Pulmonary artery endothelial cell (primary cell): ENCODE results near the gene PHF24. TPM values are rescaled to one million over a fixed set of nuclear protein-coding genes. Genes with fewer than 3 reads are reported as not detected.
A peak's percentile ranks its signal among the peaks of the same experiment; 100 is the strongest.

Experiments used
- DNase-seq: peaks from one replicate; pipeline ENCODE4 v3.0.0-alpha.2; 2011; ENCODE audit warnings: low read depth, low spot score
- total RNA-seq: library from RNA; depleted of rRNA; stranded (reverse); fragments of >200 nt; gene quantifications from 2 replicates; pipeline ENCODE4 v1.2.3, GENCODE V29; 2014

The PHF24 gene
- total RNA-seq, 1 donor from 2014 or later, result not detected

DNA sequence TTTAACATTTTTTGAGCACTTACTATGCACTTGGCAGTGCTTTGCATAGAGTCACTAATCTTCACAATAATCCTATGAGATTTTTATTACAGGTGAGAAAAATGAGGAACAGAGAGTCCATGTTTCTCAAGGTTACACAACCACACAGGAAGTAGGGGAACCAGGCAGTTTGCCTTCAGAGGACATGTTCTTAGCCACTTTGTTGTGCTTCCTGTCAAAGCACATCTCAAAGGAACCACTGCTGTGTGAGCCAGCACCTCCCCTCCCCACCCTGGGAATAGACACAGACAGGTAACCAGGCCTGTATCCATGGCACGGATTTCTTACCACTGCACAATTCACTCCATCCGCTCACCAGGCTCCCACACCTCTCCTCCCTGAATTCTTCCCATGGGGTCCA is 25.1 kb downstream of the PHF24 start:
- no peak for DNase-seq

DNA sequence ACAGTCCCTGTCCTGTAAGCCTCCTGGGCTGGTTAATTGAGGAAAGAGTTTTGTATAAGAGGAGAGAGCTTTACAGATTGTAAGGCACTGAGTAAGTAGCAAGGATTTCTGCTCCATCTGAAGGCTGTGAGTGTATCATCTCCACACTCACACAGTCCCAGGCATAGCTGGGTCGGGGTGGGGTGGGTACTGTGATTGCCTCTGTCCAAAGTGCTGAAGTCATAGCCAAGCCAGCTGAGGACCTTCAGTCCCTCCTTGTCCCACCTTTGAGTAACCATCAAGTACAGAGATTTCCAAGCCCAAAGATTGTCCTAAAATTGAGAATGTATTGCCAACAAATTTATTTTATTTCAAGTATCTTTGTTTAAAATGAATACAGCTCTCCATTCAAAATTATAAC is 26.0 kb downstream of the PHF24 start:
- no peak for DNase-seq

DNA sequence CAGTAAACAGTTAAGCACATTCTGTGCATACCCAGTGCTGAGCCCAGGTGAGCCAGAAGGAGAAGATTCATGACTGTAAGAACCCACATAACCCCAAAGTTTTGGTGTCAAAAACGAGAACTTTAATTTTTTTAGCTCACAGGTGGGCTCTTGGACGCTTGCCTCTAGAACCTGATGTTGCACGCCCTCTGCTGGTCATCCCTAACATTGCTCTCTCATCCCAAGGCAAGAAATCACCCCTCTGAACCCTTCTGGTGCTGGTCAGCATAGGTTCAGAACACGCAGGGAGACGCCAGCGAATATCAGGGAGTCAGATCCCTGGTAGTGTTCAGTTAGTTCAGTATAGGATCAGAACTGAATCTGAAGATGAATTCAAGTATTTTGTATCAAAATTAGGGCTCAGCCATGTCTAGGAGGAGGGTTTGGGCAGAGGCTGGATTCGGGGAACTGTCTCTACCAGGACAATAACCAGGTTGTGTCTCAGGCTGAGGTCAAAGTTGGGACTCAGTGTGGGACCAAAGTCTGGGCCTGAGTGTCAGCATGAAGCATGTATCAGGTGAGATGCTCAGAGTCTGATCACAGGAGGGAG is 27.3 kb downstream of the PHF24 start:
- DNase-seq, result no peak

DNA sequence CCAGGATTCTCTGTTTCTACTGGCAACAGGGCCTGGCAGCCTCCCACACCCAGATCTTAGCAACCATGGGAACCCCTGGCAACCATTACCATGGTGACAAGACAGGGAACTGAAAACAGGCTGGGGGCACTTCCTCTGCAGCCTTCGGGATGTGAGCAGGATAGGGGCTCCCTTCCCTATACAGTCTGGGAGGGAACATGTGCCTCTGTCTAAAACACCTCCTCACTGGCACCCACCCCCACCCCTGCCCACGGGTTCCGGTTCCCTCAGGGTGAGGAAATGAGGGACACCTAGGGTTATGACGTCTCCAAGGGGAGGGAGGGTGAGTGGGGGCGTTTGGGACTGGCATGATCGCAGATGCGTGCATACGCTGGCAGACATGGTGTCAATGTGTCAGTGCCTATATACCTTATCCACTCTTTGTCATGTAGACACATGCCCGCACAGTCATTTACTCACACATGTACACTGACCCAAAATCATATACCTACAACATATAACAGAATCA is 28.5 kb downstream of the PHF24 start:
- DNase-seq, result no peak

DNA sequence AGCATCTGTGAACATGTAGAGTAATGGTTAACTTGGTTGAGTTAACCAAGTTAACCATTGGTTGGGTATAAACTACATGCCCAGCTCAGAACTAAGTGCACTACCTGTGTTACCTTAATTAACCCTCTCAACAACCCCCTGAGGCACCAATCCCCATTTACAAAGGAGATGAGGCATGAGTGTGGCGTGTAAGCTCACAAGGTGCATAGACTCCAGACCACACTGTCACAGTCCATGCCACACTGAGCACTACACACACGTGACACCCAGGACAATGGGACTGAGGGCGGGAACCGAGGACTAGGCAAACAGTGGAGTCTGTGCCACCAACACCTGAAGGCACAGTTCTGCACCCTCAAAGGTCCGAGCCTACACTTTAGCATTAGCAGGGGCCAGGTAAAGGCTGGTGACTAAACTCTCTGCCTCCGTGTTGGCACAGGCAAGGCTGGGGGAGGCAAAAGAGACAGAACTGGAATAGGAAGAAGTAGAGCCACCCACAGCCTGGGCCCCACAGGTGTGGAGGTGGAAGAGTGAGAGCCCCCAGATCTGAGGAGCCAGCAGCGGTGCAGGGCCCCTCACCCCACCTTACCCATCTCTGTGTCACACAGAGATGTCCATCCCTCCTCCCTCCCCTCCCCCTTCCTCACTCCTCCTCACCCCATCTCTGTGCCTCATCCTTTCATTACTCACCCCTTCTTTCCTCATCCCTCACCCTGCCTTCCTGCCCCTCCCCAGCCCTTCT is 29.2 kb downstream of the PHF24 start:
- DNase-seq, result no peak

DNA sequence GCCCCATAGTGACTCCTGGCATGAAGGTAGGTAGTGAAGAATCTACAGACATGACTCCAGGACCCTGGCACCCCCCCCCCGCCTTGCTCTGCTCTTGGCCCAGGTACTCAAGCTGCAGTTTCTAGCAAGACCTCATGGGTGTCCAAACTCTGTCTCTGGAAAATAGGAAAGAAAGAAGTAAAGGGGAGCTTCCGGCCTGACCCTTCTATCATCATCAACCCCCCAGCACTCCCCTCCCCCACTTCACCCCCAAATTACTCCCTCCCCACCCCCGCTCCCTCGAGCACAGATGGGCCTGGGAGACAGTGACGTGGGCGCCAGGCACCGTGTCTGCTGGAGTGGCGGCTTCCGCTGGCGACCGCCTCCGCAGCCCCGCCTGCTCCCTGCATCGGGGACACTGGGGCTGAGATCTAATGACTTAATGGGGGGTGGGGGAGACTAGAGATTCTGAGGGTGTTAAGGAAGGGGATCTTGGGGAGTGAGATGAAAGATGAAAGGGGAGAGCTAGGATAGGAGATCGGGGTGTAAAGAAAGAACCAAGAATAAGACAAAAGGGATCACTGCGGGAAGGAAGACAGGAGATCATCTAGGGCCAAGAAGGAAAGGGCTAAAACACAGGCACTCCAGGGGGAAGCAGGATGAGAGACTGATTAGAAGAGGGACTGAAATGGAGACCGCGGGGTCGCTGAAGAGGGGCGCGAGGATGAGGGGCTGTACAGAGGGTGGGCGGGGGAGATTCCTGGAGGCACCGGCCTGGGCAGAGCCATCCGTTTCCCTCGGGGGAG is 30.3 kb downstream of the PHF24 start:
- DNase-seq, result no peak

DNA sequence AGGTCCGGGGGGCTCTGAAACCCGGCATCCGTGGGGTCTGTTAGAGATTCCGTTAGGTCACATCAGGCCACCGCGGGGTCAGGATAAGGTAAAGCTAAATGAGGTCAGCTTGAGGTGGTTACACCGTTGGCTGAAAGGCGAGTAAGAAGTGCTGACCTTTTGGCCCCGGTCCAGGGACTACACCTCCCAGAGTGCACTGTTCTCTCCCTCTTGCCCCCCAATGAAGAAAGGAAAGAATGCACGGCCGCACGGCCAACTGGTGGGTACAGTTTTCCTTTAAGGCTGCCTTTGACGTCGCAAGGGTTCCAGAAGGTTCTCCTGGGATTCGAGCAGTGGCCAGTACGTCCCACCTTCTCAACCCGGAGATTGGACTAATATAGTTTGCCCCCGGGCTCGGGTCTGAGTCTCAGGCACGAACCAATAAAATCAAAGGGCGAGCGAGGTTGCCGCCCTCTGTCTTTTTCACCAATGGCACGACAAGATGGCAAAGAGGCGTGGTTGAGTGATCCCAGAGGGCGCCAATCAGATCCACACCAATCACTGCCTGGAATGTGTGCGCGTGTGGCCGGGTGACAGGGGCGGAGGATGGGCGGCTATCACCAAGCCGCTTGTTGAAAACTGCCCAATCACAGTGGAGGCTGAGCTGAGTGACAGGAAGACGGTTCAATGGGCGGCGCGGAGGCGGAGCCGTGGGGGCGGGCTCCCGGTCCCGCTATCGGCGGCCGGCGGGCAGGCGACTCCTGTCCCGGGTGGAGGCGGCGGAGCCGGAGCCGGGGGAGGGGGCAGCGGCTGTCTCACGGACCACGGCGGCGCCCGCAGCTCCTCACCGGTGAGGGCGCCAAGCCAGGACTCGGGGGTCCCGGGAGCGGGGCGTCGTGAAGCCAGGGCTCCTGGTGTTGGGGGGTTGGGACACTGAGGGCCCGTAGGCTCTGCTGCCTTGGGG is 31.2 kb downstream of the PHF24 start, which contains the start of gene DNAJB5:
DNAJB5 (plus strand) TSS at position 743 of the 943 bp plus-strand sequence. CDS start 886 bp downstream, outside the sequence.
- DNase-seq, result peak; percentile 100

DNA sequence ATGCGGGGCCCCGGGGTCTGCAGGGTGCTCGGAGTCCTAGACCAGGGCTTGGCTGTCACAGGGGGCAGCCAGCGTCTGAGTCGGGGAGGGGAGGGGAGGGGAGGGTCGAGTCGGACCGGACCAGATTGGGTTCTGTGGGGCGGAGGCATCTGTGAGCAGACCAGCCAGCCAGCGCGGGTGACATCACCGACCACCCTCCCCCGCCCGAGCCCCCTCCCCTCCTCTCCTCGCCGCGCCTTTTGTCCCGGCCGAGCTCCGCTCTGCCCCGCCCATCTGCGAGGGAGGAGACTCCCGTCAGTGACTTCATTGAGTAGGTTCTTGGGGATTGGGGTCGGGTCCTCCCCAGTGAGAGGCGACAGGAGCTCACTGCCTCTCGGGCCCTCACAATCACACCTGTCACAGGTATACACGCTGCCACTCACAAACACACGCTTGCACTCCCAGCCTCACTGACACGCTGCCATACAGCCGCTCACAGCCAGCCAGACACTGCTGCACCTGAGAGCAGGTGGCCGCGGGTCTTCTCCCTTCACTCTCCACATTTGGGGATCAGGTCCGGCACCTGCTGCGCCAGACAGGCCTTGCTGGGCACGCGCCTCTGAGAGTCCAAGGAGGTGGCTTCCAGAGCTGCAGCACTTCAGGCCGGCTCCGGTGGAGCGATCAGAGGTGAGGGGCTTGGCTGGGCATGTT is 32.0 kb downstream of the PHF24 start:
- no peak for DNase-seq

DNA sequence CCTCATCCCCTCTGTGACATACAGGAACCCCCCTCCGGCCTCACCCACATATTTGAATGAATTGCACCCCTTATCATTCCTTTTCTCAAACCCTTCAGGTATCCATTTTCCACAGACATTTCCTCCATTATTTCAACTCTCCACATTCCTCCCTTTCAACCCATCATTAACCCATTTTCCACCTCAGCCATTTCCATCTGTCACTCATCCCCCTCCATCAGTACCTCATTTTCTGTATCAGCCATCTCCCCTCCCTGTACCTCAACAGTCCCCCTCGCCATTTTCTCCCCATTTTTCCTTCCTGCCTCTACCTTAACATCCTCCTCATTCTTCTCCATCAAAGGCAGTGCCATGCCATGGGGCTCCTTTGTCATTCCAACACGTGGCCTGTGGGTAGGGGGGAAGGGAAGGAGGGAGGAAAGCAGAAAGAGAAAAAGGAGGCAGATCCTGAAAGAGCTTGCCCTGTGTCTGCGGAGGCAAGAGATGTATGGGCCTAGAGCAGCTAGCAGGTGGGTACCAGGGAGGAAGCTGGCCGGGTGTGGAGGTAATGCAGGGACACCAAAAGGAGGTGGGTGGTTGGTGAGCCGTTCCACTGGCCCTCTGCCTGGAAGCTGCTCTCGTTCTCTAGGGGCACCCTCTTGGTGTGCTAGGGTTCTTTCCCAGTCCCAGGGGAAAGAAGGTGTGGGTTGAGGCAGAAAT is 33.0 kb downstream of the PHF24 start:
- DNase-seq, result no peak

DNA sequence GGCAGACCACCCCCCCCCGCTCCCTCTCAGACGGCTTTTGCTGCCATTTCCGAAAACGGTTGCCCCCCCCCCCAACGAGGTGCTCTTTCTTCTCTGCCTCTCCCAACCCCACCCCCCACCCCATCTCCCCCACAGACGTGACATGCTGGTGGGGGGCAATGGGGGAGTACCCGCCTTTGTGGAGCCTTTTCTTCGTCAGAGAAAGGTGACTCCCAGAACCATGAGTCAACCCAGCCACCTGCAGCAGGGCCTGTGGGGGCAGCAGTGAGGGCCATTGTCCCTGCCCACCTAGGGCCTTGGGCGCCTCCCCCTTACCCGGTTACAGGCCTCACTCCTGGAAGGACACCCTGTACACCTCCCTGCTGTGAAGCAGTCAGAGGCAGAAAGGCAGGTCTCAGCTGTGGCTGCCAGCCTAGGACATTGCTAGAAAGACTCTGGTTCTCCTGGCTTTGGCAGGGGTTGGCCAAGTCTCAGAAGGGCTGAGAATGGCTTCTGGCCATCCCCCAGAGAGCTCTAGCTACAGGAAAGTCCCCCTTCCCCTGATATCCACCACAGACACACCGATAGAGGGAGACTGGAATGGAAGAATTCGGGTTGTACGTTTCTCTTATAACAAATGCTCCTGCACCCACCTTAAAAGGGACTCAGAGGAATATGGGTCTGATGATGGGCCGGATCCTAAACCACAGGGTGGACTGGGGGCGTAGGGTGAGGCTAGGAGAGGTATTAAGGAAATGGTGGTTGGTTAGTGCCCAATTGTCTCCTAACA is 33.7 kb downstream of the PHF24 start:
- no peak for DNase-seq

DNA sequence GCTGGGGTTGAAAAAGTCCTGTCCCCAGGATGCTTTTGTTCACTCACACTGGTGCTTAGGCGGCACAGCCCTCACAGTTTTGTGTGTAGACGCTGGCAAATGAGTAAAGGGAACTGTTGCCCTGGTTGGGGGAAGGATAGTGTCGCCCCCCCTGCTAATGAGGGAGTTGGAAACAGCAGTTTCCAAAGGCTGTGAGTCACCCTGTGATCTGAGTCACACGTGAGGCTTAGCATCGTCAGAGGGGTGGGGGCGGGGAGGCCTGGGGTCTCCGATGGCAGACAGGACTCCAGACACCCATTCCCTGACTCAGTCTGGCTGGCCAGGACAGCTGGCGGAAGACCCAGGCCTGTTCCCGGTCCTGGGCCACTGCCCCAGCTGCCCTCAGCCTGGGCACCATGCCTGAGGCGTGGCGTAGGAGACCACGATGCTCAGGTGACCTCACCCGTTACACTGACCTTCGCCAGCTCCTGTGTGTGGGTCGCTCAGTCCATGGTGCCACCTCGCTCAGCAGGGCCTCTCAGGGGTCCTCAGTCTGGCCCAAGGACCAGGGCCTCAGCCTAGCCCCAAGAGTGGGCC is 34.4 kb downstream of the PHF24 start:
- peak; percentile 62 for DNase-seq

DNA sequence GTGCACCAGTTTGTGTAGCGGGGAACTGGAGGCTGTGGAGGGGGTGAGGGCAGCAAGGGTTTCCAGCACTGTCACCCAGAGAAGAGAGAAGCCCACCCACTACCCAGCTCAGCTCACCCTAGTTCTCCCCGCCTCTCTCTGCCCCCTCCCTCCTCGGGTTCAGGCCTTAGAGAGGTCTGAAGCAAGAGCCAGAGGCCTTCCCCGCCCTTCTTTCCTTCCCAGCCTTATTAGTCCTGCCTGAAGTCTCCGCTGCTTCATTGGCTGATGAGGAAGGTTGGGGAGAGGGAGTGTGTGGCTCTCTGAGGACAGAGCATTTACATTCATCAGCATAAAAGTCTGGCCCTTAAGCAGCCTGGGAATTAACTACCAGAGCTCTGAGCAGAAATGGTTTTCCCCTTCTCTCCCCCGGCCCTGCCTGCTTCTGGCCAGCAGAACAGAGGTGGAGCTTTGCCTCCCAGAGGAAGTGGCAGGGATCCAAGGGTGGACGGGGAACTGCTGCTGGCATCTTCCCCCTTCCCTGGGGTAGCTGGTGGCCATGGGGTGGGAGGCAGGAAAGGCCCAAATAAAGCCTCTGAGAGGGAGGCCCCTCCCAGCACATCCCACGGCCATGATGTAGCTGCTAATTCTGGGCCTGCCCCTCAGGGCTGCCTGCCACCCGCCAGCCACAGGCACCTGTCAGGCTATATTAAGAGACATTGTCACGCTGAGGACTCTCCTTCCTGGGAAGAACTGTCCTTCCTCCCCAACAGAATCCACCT is 35.6 kb downstream of the PHF24 start:
- DNase-seq, result no peak

DNA sequence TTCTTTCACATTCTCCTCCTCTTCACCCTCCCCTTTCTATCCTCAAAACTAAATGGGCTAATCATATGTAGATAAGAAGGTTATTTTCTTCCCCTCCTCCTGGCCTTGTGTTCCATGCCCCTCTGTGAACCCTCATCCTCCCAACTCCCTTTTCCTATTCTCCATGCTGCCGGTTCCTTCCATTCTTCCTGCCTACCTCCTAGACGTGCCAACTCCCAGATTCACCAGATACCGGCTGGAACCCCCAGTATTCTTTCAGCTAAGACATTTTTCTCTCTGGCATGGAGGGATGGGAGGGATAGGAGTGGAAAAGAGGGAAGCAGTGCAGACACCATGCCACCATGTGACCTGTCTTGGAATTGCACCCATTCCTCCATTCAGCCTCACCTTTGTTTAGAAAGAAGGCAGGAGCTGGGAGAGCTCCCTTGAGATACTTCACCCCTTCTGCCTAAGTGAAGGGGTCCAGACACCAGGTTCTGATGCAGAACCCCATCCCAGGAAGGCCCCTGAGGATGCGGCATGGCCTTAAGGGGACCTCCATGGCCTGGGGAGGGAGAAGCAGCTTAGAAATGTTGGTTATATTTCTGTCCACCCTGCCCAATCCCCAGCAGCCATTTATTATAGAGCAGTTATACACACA is 36.3 kb downstream of the PHF24 start:
- no peak for DNase-seq

DNA sequence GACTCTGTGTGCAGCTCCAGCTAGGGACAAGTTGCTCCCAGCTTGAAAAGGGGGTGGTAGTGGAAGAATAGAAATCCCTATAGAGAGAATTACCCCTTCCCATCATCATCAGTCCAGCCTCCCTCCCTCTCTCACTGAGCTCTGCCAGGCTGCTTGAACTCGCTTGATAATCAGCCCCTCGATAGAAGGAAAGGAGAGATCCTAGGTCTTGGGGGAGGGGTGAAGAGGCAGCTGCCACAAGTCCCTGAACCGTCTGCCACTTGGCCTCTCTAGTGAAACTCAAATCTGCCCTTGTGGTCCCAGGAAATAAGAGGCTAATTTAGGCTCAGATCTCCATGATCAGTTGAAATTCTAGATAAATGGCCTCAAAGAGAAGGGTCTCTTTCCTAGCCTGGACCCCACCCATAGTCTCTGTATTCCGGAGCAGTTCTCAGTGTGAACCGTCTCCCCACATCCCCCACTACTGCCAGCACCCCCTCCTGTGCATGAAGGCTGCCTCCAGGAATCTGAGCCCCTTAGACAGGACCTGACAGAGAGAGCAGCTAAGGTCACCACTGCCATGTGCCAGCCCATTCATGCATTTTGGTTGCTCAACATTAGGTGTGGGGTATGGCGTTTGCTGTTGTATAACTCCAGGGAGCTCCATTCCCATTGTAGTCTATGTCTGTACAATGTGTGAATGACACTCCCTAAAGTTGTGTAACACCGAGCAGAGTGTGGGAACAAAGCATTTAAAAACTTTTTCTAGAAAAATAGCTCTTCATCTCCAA is 37.0 kb downstream of the PHF24 start:
- no peak for DNase-seq

DNA sequence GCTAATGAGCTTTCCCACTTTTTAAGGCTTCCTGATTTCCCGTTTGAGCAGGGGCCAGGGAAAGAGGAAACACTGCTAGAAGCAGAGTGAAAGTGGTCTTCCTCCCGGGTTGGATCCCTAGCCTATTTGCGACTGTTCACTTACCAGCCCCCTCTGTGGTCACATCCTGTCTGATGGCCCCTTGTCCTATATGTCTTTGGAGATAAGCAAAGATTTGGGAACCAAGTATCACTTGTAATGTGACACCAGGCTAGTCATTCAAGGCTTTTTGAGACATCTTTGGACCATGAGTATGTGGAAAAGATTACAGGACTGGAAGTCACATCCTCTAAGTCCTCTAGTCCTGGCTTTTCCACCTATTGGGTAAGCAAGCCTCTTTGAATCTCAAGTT is 37.6 kb downstream of the PHF24 start:
- no peak for DNase-seq

DNA sequence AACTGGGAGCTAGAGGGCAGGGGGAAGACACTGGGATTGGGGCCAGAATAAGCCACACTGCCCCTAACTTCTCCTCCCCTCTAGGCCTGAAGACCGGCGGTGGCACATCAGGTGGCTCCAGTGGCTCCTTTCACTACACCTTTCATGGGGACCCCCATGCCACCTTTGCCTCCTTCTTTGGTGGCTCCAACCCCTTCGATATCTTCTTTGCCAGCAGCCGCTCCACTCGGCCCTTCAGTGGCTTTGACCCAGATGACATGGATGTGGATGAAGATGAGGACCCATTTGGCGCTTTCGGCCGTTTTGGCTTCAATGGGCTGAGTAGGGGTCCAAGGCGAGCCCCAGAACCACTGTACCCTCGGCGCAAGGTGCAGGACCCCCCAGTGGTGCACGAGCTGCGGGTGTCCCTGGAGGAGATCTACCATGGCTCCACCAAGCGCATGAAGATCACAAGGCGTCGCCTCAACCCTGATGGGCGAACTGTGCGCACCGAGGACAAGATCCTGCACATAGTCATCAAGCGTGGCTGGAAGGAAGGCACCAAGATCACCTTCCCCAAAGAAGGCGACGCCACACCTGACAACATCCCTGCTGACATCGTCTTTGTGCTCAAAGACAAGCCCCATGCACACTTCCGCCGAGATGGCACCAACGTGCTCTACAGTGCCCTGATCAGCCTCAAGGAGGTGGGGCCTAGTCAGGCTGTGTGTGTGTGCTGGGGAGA is 38.3 kb downstream of the PHF24 start:
- DNase-seq, result no peak
